ENCODE data around the gene COX5A. TPM values are rescaled to one million over a fixed set of nuclear protein-coding genes. Genes with fewer than 3 reads are reported as not detected.

COX5A gene
- total RNA-seq: 100 to 1,000 TPM; 109 to 175 (median 137) TPM

DNA sequence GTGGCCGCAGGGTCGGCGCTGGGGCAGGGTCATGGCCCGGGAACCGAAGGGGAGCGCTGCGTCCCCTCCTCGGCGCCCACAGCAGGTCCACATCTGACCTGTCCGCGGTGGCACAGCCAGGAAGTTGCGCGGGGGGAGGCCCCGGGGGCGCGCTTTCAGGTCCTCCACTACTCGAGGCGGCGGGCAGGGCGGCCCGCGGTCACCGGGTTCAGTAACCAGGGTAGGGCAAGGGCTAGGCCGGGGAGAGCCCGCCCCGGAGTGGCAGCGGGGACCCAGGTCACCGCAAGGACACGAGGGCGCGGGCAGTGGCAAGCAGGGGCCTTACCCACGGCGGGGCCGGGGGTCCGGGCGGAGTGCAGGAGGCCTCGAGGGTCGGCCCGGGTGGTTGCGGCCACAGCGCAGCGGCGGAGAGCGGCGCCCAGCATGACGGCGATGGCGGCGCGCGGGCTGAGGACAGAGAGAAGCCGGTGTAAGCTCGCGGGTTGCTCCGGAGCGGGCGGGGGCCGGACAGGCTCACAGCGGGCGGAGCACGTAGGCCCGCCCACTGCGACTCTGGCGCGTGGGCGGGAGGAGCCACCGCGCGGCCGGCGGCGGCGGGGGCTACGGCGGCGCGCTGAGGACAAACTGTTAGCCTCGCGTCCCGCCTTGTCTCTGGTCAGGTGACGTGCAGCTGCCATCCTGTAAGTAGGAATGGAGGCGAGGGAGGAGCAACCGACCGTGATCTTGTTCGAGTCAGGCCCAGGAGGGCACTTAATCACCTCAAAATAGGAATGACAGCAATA lies at the start of gene COX5A:
Gene COX5A (minus strand): TSS at position 484 of the 782 bp plus-strand sequence. CDS start 59 bp downstream, at position 425.
- intact Hi-C loops (cut with DNase I; ENCODE audit: low total_unique reads): no loop called here
- 0% methylated on average over 44 to 69 of the region's 85 CpGs for WGBS, 2 donors
- no peak for TF ChIP-seq POLR2A (IDR thresholded peaks at IDR 0.05)
- TF ChIP-seq, protein P1, sequence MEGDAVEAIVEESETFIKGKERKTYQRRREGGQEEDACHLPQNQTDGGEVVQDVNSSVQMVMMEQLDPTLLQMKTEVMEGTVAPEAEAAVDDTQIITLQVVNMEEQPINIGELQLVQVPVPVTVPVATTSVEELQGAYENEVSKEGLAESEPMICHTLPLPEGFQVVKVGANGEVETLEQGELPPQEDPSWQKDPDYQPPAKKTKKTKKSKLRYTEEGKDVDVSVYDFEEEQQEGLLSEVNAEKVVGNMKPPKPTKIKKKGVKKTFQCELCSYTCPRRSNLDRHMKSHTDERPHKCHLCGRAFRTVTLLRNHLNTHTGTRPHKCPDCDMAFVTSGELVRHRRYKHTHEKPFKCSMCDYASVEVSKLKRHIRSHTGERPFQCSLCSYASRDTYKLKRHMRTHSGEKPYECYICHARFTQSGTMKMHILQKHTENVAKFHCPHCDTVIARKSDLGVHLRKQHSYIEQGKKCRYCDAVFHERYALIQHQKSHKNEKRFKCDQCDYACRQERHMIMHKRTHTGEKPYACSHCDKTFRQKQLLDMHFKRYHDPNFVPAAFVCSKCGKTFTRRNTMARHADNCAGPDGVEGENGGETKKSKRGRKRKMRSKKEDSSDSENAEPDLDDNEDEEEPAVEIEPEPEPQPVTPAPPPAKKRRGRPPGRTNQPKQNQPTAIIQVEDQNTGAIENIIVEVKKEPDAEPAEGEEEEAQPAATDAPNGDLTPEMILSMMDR (IDR thresholded peaks at IDR 0.05): no peak
- peak within 1 kb of the TSS; percentile 97 for H3K4me3 ChIP-seq (ENCODE audit: low read depth, poor library complexity, severe bottlenecking)
- peak; percentile 94 to 98 for DNase-seq (ENCODE audit: low spot score in 2 of 2)

DNA sequence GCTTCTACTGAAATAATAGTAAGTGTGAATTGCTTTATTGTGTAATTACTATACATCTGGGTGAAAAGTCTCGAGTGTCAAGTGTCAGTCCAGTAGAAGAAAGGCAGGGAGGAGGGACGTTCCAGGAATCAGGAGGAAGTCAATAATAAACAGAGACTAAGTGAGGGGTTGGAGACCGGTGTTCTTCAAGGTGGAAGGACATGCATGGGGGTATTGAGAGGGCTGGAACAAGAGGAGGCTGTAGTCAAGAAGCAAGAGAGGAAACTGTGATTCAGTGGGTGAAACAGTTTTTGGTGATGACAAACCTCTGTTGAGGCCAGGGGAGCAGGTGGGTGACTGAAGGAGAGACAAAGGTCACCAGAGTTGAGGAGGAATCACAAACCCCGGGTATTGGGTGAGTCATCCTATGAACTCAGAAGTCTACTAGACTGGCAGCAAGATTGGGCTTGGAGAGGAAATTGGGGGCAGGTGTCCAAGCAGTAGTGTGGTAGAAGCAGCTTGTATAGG lies 45.9 kb upstream of the COX5A start:
- no peak for TF ChIP-seq POLR2A (IDR thresholded peaks at IDR 0.05)
- TF ChIP-seq, protein P1 (IDR thresholded peaks at IDR 0.05): no peak
- DNase-seq (ENCODE audit: low spot score in 2 of 2): no peak
- no peak overlapping the region for H3K4me3 ChIP-seq (ENCODE audit: low read depth, poor library complexity, severe bottlenecking)
- WGBS, 2 donors: 18 to 19% methylated on average over 4 of the region's 4 CpGs
- intact Hi-C loops (cut with DNase I; ENCODE audit: low total_unique reads): no loop called here

DNA sequence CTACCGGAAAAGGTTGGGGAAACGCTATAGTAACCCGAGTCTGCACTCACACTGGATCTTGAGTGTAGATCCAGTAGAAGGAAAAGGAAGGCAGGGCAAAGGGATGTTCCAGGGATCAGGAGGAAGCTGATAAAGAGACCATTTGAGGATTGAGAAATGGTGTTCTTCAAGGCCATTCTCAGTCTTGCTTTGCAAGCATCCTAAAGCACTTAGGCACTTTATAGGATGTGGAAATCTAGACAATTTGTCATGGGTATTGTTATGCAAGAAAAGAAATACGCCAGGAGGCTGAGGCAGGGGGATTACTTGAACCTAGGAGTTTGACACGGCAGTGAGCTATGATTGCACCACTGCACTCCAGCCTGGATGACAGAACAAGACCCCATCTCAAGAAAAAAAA lies 44.3 kb upstream of the COX5A start:
- H3K4me3 ChIP-seq (ENCODE audit: low read depth, poor library complexity, severe bottlenecking): no peak overlapping the region
- intact Hi-C loops (cut with DNase I; ENCODE audit: low total_unique reads): no loop called here
- TF ChIP-seq POLR2A (IDR thresholded peaks at IDR 0.05): no peak
- TF ChIP-seq, protein P1 (IDR thresholded peaks at IDR 0.05): no peak
- 83 to 86% methylated on average over 5 of the region's 5 CpGs for WGBS, 2 donors
- DNase-seq (ENCODE audit: low spot score in 2 of 2): no peak

DNA sequence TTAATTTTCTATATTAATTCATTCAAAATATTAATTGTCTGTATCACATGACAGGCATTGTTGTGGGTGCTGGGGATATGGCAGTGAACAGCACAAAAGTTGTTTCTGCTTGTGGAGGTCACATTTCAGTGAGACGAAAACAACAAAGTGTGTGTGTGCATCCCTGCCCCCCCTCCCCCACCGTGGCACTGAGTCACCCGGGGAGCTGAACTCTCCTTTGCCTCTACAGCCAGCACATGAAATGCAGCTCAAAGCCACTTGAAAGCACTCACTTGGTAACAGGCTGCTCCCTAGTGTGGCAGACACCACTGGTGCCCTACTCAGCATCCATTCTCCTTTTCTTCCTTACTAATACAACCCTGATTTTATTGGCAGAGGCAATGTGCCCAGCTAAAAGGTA lies 40.6 kb upstream of the COX5A start:
- 23 to 31% methylated on average over 3 of the region's 3 CpGs for WGBS, 2 donors
- TF ChIP-seq, protein P1 (IDR thresholded peaks at IDR 0.05): no peak
- TF ChIP-seq POLR2A (IDR thresholded peaks at IDR 0.05): no peak
- no peak overlapping the region for H3K4me3 ChIP-seq (ENCODE audit: low read depth, poor library complexity, severe bottlenecking)
- intact Hi-C loops (cut with DNase I; ENCODE audit: low total_unique reads): no loop called here
- DNase-seq (ENCODE audit: low spot score in 2 of 2): no peak

DNA sequence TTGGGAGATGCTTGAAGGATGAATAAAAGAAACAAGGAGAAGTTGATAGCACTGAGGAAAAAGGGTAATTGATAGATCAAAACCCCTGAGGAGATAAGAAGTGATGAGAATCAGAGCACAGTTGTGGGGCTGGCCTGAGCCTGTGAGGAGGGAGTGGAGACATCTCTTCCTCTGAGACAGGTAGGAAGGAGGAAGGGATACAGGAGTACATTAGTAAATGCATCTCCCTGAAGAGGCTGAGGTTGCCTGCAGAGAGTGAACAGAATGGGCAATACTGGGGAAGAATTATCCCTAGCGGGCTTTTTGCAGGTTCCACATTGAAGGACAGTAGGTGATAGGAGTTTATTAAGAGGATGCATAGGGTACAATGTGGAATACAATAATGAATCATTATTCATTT lies 40.2 kb upstream of the COX5A start:
- WGBS, 2 donors: 83 to 100% methylated on average over 1 of the region's 1 CpG
- intact Hi-C loops (cut with DNase I; ENCODE audit: low total_unique reads): no loop called here
- H3K4me3 ChIP-seq (ENCODE audit: low read depth, poor library complexity, severe bottlenecking): no peak overlapping the region
- no peak for DNase-seq (ENCODE audit: low spot score in 2 of 2)
- TF ChIP-seq, protein P1 (IDR thresholded peaks at IDR 0.05): no peak
- TF ChIP-seq POLR2A (IDR thresholded peaks at IDR 0.05): no peak
